ENCODE data around the gene COL18A1.

- TF ChIP-seq, protein P1, sequence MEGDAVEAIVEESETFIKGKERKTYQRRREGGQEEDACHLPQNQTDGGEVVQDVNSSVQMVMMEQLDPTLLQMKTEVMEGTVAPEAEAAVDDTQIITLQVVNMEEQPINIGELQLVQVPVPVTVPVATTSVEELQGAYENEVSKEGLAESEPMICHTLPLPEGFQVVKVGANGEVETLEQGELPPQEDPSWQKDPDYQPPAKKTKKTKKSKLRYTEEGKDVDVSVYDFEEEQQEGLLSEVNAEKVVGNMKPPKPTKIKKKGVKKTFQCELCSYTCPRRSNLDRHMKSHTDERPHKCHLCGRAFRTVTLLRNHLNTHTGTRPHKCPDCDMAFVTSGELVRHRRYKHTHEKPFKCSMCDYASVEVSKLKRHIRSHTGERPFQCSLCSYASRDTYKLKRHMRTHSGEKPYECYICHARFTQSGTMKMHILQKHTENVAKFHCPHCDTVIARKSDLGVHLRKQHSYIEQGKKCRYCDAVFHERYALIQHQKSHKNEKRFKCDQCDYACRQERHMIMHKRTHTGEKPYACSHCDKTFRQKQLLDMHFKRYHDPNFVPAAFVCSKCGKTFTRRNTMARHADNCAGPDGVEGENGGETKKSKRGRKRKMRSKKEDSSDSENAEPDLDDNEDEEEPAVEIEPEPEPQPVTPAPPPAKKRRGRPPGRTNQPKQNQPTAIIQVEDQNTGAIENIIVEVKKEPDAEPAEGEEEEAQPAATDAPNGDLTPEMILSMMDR (IDR thresholded peaks at IDR 0.05): no peak
- no peak for TF ChIP-seq POLR2A (IDR thresholded peaks at IDR 0.05)
These were observed 65.1 kb downstream of the COL18A1 start for GRCh38 chr21:45470087-45470515.
